ENCODE data around the gene FHAD1.
A peak's percentile ranks its signal among the peaks of the same experiment; 100 is the strongest.

FHAD1 gene

GRCh38 chr1:15322648-15323350 is 75.8 kb downstream of the FHAD1 start:
- Histone ChIP-seq H3K9me3 (ENCODE audit: low read length) (0 out of 2 replicates have a peak, but pooled peaks cover 3% of the 10 kb centered on the region), H3K79me2 (ENCODE audit: insufficient read depth, low read length) (no peaks in the 10 kb centered on the region), H4K20me1 (ENCODE audit: insufficient read depth, low read length) (no peaks in the 10 kb centered on the region), H3K36me3 (ENCODE audit: insufficient read depth, low read length) (no peaks in the 10 kb centered on the region), H3K27me3 (ENCODE audit: insufficient read depth, low read length) (peaks cover 6% of the 10 kb centered on the region; the same call in 1 of the 2 replicates), H3K9ac (ENCODE audit: low read length) (no peak overlapping the region), H3K4me2 (ENCODE audit: low read length) (no peak overlapping the region), H3K27ac (ENCODE audit: low read depth, low read length, poor library complexity, severe bottlenecking) (no peak overlapping the region), H3K9me2 (ENCODE audit: low read depth, low read length) (no peaks in the 10 kb centered on the region), H3K4me3 (ENCODE audit: low read depth, low read length, poor library complexity, severe bottlenecking) (no peak overlapping the region), H2AFZ (ENCODE audit: low read length) (no peak overlapping the region), H3F3A (ENCODE audit: insufficient read depth, low read length) (no peaks in the 10 kb centered on the region), H3K4me1 (ENCODE audit: insufficient read depth, low read length, severe bottlenecking) (no peaks in the 10 kb centered on the region)
- no peak for TF ChIP-seq EZH2 (IDR thresholded peaks at IDR 0.05; ENCODE audit: borderline replicate concordance, low read length)
- no peak for TF ChIP-seq CTCF (IDR thresholded peaks at IDR 0.05; ENCODE audit: low read length)

- Histone ChIP-seq H3K4me2 (ENCODE audit: low read length) (no peak overlapping the region), H3K4me1 (ENCODE audit: insufficient read depth, low read length, severe bottlenecking) (no peaks in the 10 kb centered on the region), H3K79me2 (ENCODE audit: insufficient read depth, low read length) (no peaks in the 10 kb centered on the region), H3K36me3 (ENCODE audit: insufficient read depth, low read length) (no peaks in the 10 kb centered on the region), H3K27ac (ENCODE audit: low read depth, low read length, poor library complexity, severe bottlenecking) (no peak overlapping the region), H3F3A (ENCODE audit: insufficient read depth, low read length) (no peaks in the 10 kb centered on the region), H3K9me3 (ENCODE audit: low read length) (0 out of 2 replicates have a peak, but pooled peaks cover 3% of the 10 kb centered on the region), H3K9ac (ENCODE audit: low read length) (no peak overlapping the region), H4K20me1 (ENCODE audit: insufficient read depth, low read length) (no peaks in the 10 kb centered on the region), H3K27me3 (ENCODE audit: insufficient read depth, low read length) (peaks cover 6% of the 10 kb centered on the region; the same call in 1 of the 2 replicates), H3K4me3 (ENCODE audit: low read depth, low read length, poor library complexity, severe bottlenecking) (no peak overlapping the region), H2AFZ (ENCODE audit: low read length) (no peak overlapping the region), H3K9me2 (ENCODE audit: low read depth, low read length) (no peaks in the 10 kb centered on the region)
- no peak for TF ChIP-seq EZH2 (IDR thresholded peaks at IDR 0.05; ENCODE audit: borderline replicate concordance, low read length)
- TF ChIP-seq CTCF (IDR thresholded peaks at IDR 0.05; ENCODE audit: low read length) = peak; percentile 95
These were observed 76.4 kb downstream of the FHAD1 start for GRCh38 chr1:15323351-15323988.

- H3K4me1 ChIP-seq (ENCODE audit: insufficient read depth, low read length, severe bottlenecking) = no peaks in the 10 kb centered on the region
- H3F3A ChIP-seq (ENCODE audit: insufficient read depth, low read length) = no peaks in the 10 kb centered on the region
- H3K9ac ChIP-seq (ENCODE audit: low read length) = no peak overlapping the region
- H3K4me3 ChIP-seq (ENCODE audit: low read depth, low read length, poor library complexity, severe bottlenecking) = no peak overlapping the region
- H3K36me3 ChIP-seq (ENCODE audit: insufficient read depth, low read length) = no peaks in the 10 kb centered on the region
- H3K4me2 ChIP-seq (ENCODE audit: low read length) = no peak overlapping the region
- no peak overlapping the region for H2AFZ ChIP-seq (ENCODE audit: low read length)
- H3K27me3 ChIP-seq (ENCODE audit: insufficient read depth, low read length) = peaks cover 6% of the 10 kb centered on the region; the same call in 1 of the 2 replicates
- no peaks in the 10 kb centered on the region for H3K9me2 ChIP-seq (ENCODE audit: low read depth, low read length)
- H3K27ac ChIP-seq (ENCODE audit: low read depth, low read length, poor library complexity, severe bottlenecking) = no peak overlapping the region
- H3K79me2 ChIP-seq (ENCODE audit: insufficient read depth, low read length) = no peaks in the 10 kb centered on the region
- no peak for TF ChIP-seq CTCF (IDR thresholded peaks at IDR 0.05; ENCODE audit: low read length)
- no peak for TF ChIP-seq EZH2 (IDR thresholded peaks at IDR 0.05; ENCODE audit: borderline replicate concordance, low read length)
- H3K9me3 ChIP-seq (ENCODE audit: low read length) = 0 out of 2 replicates have a peak, but pooled peaks cover 3% of the 10 kb centered on the region
- H4K20me1 ChIP-seq (ENCODE audit: insufficient read depth, low read length) = no peaks in the 10 kb centered on the region
These were observed 77.2 kb downstream of the FHAD1 start for GRCh38 chr1:15323989-15324868.

All from OCI-LY1 (cell line).